ENCODE results near the gene POU4F2.

DNA sequence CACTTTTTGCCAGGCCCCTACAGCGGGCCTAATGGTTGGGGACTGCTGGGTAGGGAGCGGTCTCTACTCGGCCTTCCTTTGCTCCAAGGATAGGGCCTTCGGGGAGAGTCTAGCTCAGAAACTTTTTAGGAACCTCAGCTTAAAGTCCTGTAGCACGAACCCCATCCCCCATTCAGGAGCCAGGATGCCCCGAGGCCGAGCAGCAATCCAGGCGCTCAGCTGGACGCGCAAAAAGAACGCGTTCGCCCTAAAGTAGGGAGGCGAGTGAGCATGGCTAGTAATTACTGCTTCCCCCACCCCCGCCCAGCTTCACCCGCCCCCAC lies 9.7 kb downstream of the POU4F2 start:
- TF ChIP-seq POLR2A (IDR thresholded peaks at IDR 0.05) (no peak), EP300 (IDR thresholded peaks at IDR 0.05) (no peak), CTCF (IDR thresholded peaks at IDR 0.05) (no peak), POLR2AphosphoS5 (IDR thresholded peaks at IDR 0.05) (no peak)
